H9 (cell line): ENCODE measurements around the gene CDYL2. TPM values are rescaled to one million over a fixed set of nuclear protein-coding genes. Genes with fewer than 3 reads are reported as not detected.

ENCODE experiments used
- DNase-seq: peaks from one replicate; pipeline ENCODE4 v3.0.0-alpha.2; 2017
- H2AFZ ChIP-seq: one replicate; pipeline ENCODE4 v1.6.1; 2013; ENCODE audit warnings: mild to moderate bottlenecking, low read length, control low read depth, moderate library complexity
- H2AK5ac ChIP-seq: 2 replicates; pipeline ENCODE4 v1.6.1; 2013; ENCODE audit warnings: low read length, control low read depth, mixed read lengths; ENCODE audit not compliant: insufficient read length
- H2BK120ac ChIP-seq: one replicate; pipeline ENCODE4 v1.6.1; 2013; ENCODE audit warnings: low read depth, mild to moderate bottlenecking, low read length, control low read depth, inconsistent platforms; ENCODE audit not compliant: poor library complexity, severe bottlenecking
- H2BK12ac ChIP-seq: 2 replicates; pipeline ENCODE4 v1.6.1; 2013; ENCODE audit warnings: low read length, control low read depth, mixed read lengths, low read depth; ENCODE audit not compliant: insufficient read length
- H2BK15ac ChIP-seq: 2 replicates; pipeline ENCODE4 v1.6.1; 2013; ENCODE audit warnings: low read depth, low read length, control low read depth
- H2BK20ac ChIP-seq: one replicate; pipeline ENCODE4 v1.6.1; 2013; ENCODE audit warnings: low read depth, mild to moderate bottlenecking, low read length, control low read depth, inconsistent platforms; ENCODE audit not compliant: poor library complexity, severe bottlenecking
- H2BK5ac ChIP-seq: 2 replicates; pipeline ENCODE4 v1.6.1; 2013; ENCODE audit warnings: low read length, control low read depth, mixed read lengths; ENCODE audit not compliant: insufficient read length
- H3K14ac ChIP-seq: 2 replicates; pipeline ENCODE4 v1.6.1; 2013; ENCODE audit warnings: low read length, control low read depth; ENCODE audit not compliant: insufficient read depth
- H3K18ac ChIP-seq: 2 replicates; pipeline ENCODE4 v1.6.1; 2013; ENCODE audit warnings: low read depth, mild to moderate bottlenecking, mixed read lengths, low read length, control low read depth; ENCODE audit not compliant: insufficient read length
- H3K23ac ChIP-seq: 2 replicates; pipeline ENCODE4 v1.6.1; 2013; ENCODE audit warnings: low read length, control low read depth, mixed read lengths, low read depth; ENCODE audit not compliant: insufficient read length
- H3K23me2 ChIP-seq: 2 replicates; pipeline ENCODE4 v1.6.1; 2013; ENCODE audit warnings: low read depth, mild to moderate bottlenecking, mixed read lengths, low read length, control low read depth; ENCODE audit not compliant: insufficient read length, poor library complexity, severe bottlenecking
- H3K27ac ChIP-seq: 2 replicates; pipeline ENCODE4 v1.5.1; 2013; ENCODE audit warnings: low read length, control low read depth, mixed read lengths, low read depth; ENCODE audit not compliant: insufficient read length
- H3K27me3 ChIP-seq: 2 replicates; pipeline ENCODE4 v1.6.1; 2013; ENCODE audit warnings: low read length, control low read depth, inconsistent platforms; ENCODE audit not compliant: insufficient read depth
- H3K4ac ChIP-seq: 2 replicates; pipeline ENCODE4 v1.6.1; 2013; ENCODE audit warnings: low read depth, mild to moderate bottlenecking, control low read depth, inconsistent platforms, low read length, moderate library complexity
- H3K4me1 ChIP-seq: 2 replicates; pipeline ENCODE4 v1.6.1; 2013; ENCODE audit warnings: low read length, control low read depth, inconsistent platforms; ENCODE audit not compliant: insufficient read depth
- H3K4me2 ChIP-seq: 2 replicates; pipeline ENCODE4 v1.6.1; 2013; ENCODE audit warnings: low read length, control low read depth, mixed read lengths; ENCODE audit not compliant: insufficient read length, insufficient read depth
- H3K56ac ChIP-seq: 2 replicates; pipeline ENCODE4 v1.6.1; 2013; ENCODE audit warnings: low read depth, mild to moderate bottlenecking, mixed read lengths, low read length, control low read depth; ENCODE audit not compliant: insufficient read length
- H3K79me1 ChIP-seq: 2 replicates; pipeline ENCODE4 v1.6.1; 2013; ENCODE audit warnings: low read depth, mild to moderate bottlenecking, moderate library complexity, low read length, control low read depth, inconsistent platforms; ENCODE audit not compliant: insufficient read depth, poor library complexity, severe bottlenecking
- H3K79me2 ChIP-seq: 2 replicates; pipeline ENCODE4 v1.6.1; 2013; ENCODE audit warnings: low read length, control low read depth, inconsistent platforms; ENCODE audit not compliant: insufficient read depth
- H3K9ac ChIP-seq: 2 replicates; pipeline ENCODE4 v1.6.1; 2013; ENCODE audit warnings: low read length, control low read depth, mixed read lengths; ENCODE audit not compliant: insufficient read length; ENCODE audit errors: extremely low read depth
- H3K9me3 ChIP-seq: one replicate; pipeline ENCODE4 v1.6.1; 2013; ENCODE audit warnings: low read depth, low read length, inconsistent platforms; ENCODE audit not compliant: control insufficient read depth
- H3T11ph ChIP-seq: one replicate; pipeline ENCODE4 v1.6.1; 2013; ENCODE audit warnings: mild to moderate bottlenecking, low read length, control low read depth, inconsistent platforms
- H4K20me1 ChIP-seq: one replicate; pipeline ENCODE4 v1.6.1; 2013; ENCODE audit not compliant: control insufficient read depth, insufficient read length, insufficient read depth
- H4K5ac ChIP-seq: 2 replicates; pipeline ENCODE4 v1.6.1; 2013; ENCODE audit warnings: low read depth, mild to moderate bottlenecking, mixed read lengths, low read length, control low read depth; ENCODE audit not compliant: insufficient read length
- H4K8ac ChIP-seq: replicated peaks from 2 replicates; pipeline ENCODE4 v1.6.1; 2013; ENCODE audit warnings: low read length, control low read depth, mixed read lengths, low read depth; ENCODE audit not compliant: insufficient read length
- H4K91ac ChIP-seq: 2 replicates; pipeline ENCODE4 v1.6.1; 2013; ENCODE audit warnings: low read depth, mild to moderate bottlenecking, moderate library complexity, mixed read lengths, low read length, control low read depth; ENCODE audit not compliant: insufficient read length
- H3K27ac Mint-ChIP-seq, 3 experiments: 2 replicates in 2 of 3; 3 replicates in 1 of 3; pipeline ENCODE4 v1.8.0; 2020 to 2021; ENCODE audit warnings: mixed read lengths in 3 of 3, mild to moderate bottlenecking in 1 of 3, moderate library complexity in 1 of 3
- H3K27me3 Mint-ChIP-seq: 2 replicates; pipeline ENCODE4 v1.8.0; 2021; ENCODE audit warnings: low read depth, mild to moderate bottlenecking, moderate library complexity, mixed read lengths
- H3K36me3 Mint-ChIP-seq, 3 experiments: 2 replicates in 2 of 3; 3 replicates in 1 of 3; pipeline ENCODE4 v1.8.0; 2020 to 2021; ENCODE audit warnings: low read depth in 3 of 3, mixed read lengths in 3 of 3; ENCODE audit not compliant: insufficient read depth in 1 of 3
- H3K4me1 Mint-ChIP-seq, 2 experiments: 2 replicates each; pipeline ENCODE4 v1.8.0; 2020; ENCODE audit warnings: mixed read lengths in 2 of 2
- H3K4me3 Mint-ChIP-seq, 2 experiments: 2 replicates in 1 of 2; 3 replicates in 1 of 2; pipeline ENCODE4 v1.8.0; 2020 to 2021; ENCODE audit warnings: mild to moderate bottlenecking in 2 of 2, mixed read lengths in 2 of 2, moderate library complexity in 1 of 2
- H3K9me3 Mint-ChIP-seq, 2 experiments: 2 replicates in 1 of 2; 3 replicates in 1 of 2; pipeline ENCODE4 v1.8.0; 2020; ENCODE audit warnings: mild to moderate bottlenecking in 2 of 2, mixed read lengths in 2 of 2, moderate library complexity in 1 of 2
- WGBS: extraction: QIAGEN DNeasy Blood & Tissue Kit; methylation state at CpG from one replicate; pipeline ENCODE4 v1.1.7; 2013; ENCODE audit warnings: missing lambda C conversion rate, low lambda C conversion rate, mixed read lengths; ENCODE audit not compliant: insufficient read length; ENCODE audit errors: extremely low coverage; 5-methylcytosine and 5-hydroxymethylcytosine counted together
- total RNA-seq: library from RNA; stranded (reverse); gene quantifications from 2 replicates; pipeline ENCODE4 v1.2.1, GENCODE V29; 2021
- TF ChIP-seq, protein P1 (sequence below): fragments of 200-600 bp; sonication (generic); conservative IDR thresholded peaks from 3 replicates; pipeline ENCODE4 v1.8.0; 2021; ENCODE audit warnings: antibody characterized with exemption, mild to moderate bottlenecking

Gene CDYL2
- total RNA-seq, 1 experiment from 2014 or later = 4.2 TPM

- Mint-ChIP-seq H3K36me3 (no peaks in the 10 kb centered on the region), H3K27me3 (peaks cover 33% of the 10 kb centered on the region), H3K9me3 (no peaks in the 10 kb centered on the region; a peak in 1 of 5 replicates), H3K27ac (no peak overlapping the region), H3K4me1 (peaks cover 34 to 38% of the 10 kb centered on the region in 2 experiments), H3K4me3 (no peak overlapping the region)
- DNase-seq = no peak
- Histone ChIP-seq H3K27ac (no peak overlapping the region), H3K18ac (no peak overlapping the region), H4K20me1 (no peaks in the 10 kb centered on the region), H2AK5ac (no peak overlapping the region), H3K23me2 (no peaks in the 10 kb centered on the region), H3K4me2 (no peak overlapping the region), H3K4me1 (peaks cover 7% of the 10 kb centered on the region; the same call in 1 of the 2 replicates), H3K4ac (no peak overlapping the region), H3K56ac (no peak overlapping the region), H3K27me3 (no peaks in the 10 kb centered on the region), H2BK120ac (no peak overlapping the region), H4K91ac (no peak overlapping the region), H2BK15ac (no peak overlapping the region; the same call in 1 of the 2 replicates), H3K9ac (no peak overlapping the region), H2BK5ac (no peak overlapping the region), H3K79me2 (no peaks in the 10 kb centered on the region), H3K23ac (no peak overlapping the region), H2AFZ (no peak overlapping the region), H4K5ac (no peak overlapping the region), H3T11ph (no peak overlapping the region), H3K14ac (no peak overlapping the region), H3K79me1 (no peaks in the 10 kb centered on the region), H3K9me3 (no peaks in the 10 kb centered on the region), H4K8ac (no peak overlapping the region), H2BK12ac (no peak overlapping the region), H2BK20ac (no peak overlapping the region)
- TF ChIP-seq, protein P1, sequence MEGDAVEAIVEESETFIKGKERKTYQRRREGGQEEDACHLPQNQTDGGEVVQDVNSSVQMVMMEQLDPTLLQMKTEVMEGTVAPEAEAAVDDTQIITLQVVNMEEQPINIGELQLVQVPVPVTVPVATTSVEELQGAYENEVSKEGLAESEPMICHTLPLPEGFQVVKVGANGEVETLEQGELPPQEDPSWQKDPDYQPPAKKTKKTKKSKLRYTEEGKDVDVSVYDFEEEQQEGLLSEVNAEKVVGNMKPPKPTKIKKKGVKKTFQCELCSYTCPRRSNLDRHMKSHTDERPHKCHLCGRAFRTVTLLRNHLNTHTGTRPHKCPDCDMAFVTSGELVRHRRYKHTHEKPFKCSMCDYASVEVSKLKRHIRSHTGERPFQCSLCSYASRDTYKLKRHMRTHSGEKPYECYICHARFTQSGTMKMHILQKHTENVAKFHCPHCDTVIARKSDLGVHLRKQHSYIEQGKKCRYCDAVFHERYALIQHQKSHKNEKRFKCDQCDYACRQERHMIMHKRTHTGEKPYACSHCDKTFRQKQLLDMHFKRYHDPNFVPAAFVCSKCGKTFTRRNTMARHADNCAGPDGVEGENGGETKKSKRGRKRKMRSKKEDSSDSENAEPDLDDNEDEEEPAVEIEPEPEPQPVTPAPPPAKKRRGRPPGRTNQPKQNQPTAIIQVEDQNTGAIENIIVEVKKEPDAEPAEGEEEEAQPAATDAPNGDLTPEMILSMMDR = no peak
- no CpG with 5 or more reads among the region's 6 CpGs for WGBS
Observed at GRCh38 chr16:80667925-80668324, 136.5 kb downstream of the CDYL2 start.
